GM12875 (cell line): Measurements from ENCODE around the gene APP.

Experiments
- H3K4me3 ChIP-seq: one replicate; pipeline ENCODE4 v1.5.1; 2011; ENCODE audit warnings: low read depth, low read length, control low read depth
- CTCF ChIP-seq: IDR thresholded peaks from 2 replicates; pipeline ENCODE4 v1.5.1; 2011; ENCODE audit warnings: low read depth, mild to moderate bottlenecking, control low read depth, inconsistent platforms, low read length, moderate library complexity, borderline replicate concordance; ENCODE audit not compliant: insufficient read depth

The APP gene

DNA sequence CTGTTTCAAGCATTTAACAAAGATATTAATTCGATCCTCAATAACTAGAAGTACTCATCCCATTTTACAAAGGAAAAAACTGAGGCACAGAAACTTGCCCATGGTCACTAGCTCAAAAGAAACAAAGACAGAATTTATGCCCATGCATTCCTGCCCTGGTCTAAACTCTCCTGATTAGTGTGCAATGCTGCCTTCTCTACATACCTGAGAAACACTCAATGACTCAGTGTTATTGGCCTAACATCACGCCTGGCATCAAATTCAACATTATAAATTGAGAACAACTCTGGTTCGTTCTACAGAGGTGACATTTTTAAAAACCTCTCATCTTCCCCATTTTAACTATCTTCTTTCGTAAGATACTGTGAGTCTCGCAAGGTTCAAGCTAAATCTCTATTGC, 5.2 kb downstream of the APP start:
- no peak for TF ChIP-seq CTCF
- H3K4me3 ChIP-seq = no peak overlapping the region

DNA sequence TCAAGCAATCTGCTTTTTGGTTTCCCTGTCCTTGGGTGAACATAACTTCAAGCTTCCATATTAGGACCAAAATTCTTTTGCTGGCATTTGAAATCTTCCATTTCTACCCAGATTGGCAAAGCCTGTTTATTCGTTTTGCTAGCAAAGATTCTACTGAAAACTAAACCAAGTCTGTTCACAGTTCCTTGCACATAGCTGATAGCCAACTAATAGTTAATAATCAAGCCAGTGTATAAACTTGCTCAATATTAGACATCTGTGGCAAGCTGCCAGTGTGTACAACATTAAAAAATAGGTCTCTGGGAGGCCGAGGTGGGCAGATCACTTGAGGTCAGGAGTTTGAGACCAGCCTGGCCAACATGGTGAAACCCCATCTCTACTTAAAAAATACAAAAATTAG, 6.3 kb downstream of the APP start:
- no peak for TF ChIP-seq CTCF
- H3K4me3 ChIP-seq = no peak overlapping the region

- H3K4me3 ChIP-seq = no peak overlapping the region
- TF ChIP-seq CTCF = no peak
Measured at GRCh38 chr21:26162081-26162480, 8.5 kb downstream of the APP start.

GRCh38 chr21:26159869-26160268, 10.7 kb downstream of the APP start:
- TF ChIP-seq CTCF = no peak

GRCh38 chr21:26157801-26158200, 12.8 kb downstream of the APP start:
- no peak overlapping the region for H3K4me3 ChIP-seq
- no peak for TF ChIP-seq CTCF

More at GRCh38 chr21:26159869-26160268, 10.7 kb downstream of the APP start:
- H3K4me3 ChIP-seq = no peak overlapping the region

- H3K4me3 ChIP-seq = no peak overlapping the region
- no peak for TF ChIP-seq CTCF
Measured at GRCh38 chr21:26154753-26155152, 15.8 kb downstream of the APP start.

GRCh38 chr21:26153758-26154157, 16.8 kb downstream of the APP start:
- no peak overlapping the region for H3K4me3 ChIP-seq
- TF ChIP-seq CTCF = no peak
